ENCODE measurements around the gene UBE2L6. TPM values are rescaled to one million over a fixed set of nuclear protein-coding genes. Genes with fewer than 3 reads are reported as not detected.

Gene UBE2L6
- total RNA-seq, 4 donors from 2014 or later = 11.0 to 46.4 (median 22.0) TPM

DNA sequence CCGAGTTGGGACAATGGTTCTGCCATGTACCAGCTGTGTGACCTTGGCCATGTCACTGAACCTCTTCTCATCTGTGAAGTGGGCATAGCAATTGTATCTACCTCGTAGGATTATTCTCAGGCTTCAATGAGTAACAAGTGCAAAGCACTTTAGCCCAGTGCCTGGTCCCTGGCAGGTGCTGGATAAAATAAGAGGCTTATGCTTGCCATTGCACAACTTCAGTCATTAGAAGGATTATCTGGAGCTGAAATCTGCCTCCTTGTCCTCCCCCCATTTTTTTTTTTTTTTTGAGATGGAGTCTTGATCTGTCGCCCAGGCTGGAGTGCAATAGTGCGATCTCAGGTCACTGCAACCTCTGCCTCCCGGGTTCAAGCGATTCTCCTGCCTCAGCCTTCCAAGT, 22.9 kb downstream of the UBE2L6 start:
- H3K4me3 ChIP-seq = no peak overlapping the region
- intact Hi-C loops (cut with DNase I) = no loop called here
- peaks cover 0 to 15% (median 0%) of the 10 kb centered on the region in 3 donors for H3K4me1 ChIP-seq
- H3K27me3 ChIP-seq = no peaks in the 10 kb centered on the region
- DNase-seq = no peak
- no peak overlapping the region for H3K27ac ChIP-seq
- no peak for TF ChIP-seq POLR2A (IDR thresholded peaks at IDR 0.05)
- TF ChIP-seq, protein P1, sequence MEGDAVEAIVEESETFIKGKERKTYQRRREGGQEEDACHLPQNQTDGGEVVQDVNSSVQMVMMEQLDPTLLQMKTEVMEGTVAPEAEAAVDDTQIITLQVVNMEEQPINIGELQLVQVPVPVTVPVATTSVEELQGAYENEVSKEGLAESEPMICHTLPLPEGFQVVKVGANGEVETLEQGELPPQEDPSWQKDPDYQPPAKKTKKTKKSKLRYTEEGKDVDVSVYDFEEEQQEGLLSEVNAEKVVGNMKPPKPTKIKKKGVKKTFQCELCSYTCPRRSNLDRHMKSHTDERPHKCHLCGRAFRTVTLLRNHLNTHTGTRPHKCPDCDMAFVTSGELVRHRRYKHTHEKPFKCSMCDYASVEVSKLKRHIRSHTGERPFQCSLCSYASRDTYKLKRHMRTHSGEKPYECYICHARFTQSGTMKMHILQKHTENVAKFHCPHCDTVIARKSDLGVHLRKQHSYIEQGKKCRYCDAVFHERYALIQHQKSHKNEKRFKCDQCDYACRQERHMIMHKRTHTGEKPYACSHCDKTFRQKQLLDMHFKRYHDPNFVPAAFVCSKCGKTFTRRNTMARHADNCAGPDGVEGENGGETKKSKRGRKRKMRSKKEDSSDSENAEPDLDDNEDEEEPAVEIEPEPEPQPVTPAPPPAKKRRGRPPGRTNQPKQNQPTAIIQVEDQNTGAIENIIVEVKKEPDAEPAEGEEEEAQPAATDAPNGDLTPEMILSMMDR (IDR thresholded peaks at IDR 0.05) = no peak
- 79 to 92% methylated on average over 6 of the region's 6 CpGs for WGBS, 2 donors
- H3K9me3 ChIP-seq = no peaks in the 10 kb centered on the region
- peaks cover 0 to 34% (median 5%) of the 10 kb centered on the region in 3 donors for H3K36me3 ChIP-seq

DNA sequence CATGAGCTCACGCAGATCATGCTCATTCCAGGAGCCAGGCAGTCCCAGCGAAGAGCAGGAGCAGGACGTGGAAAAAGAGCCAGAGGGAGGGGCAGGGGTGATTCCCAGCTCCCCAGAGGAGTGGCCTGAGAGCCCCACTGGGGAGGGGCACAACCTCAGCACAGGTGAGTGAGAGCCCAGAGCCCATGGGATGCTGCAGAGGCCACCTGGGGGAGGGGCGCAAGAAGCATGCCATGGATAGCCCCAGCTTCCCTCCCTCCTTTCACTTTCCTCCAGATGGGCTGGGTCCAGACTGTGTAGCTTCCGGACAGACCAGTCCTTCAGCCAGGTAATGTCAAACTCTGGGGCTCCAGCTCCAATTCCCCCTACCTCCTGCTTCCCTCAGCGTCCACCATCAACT, 23.9 kb downstream of the UBE2L6 start:
- 35 to 70% methylated on average over 2 to 3 of the region's 6 CpGs for WGBS, 2 donors
- no peak for DNase-seq
- peaks cover 0 to 15% (median 0%) of the 10 kb centered on the region in 3 donors for H3K4me1 ChIP-seq
- intact Hi-C loops (cut with DNase I) = no loop called here
- no peak overlapping the region for H3K4me3 ChIP-seq
- H3K27me3 ChIP-seq = no peaks in the 10 kb centered on the region
- H3K36me3 ChIP-seq = peaks cover 0 to 27% (median 0%) of the 10 kb centered on the region in 3 donors
- H3K27ac ChIP-seq = no peak overlapping the region
- H3K9me3 ChIP-seq = no peaks in the 10 kb centered on the region
- no peak for TF ChIP-seq POLR2A (IDR thresholded peaks at IDR 0.05)

DNA sequence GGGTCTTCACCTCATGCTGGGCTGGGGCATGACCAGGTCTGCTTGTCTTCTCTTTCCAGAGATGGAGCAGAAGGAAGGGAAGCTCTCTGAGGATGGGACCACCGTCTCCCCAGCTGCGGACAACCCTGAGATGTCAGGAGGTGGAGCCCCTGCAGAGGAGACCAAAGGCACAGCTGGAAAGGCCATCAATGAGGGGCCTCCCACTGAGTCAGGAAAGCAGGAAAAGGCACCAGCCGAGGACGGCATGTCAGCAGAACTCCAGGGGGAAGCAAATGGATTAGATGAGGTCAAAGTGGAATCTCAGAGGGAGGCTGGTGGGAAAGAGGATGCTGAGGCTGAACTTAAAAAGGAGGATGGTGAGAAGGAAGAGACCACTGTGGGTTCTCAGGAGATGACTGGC, 24.9 kb downstream of the UBE2L6 start:
- WGBS, 2 donors = 71 to 83% methylated on average over 4 of the region's 4 CpGs
- DNase-seq = no peak
- H3K4me1 ChIP-seq = peaks cover 0 to 13% (median 0%) of the 10 kb centered on the region in 3 donors
- no peaks in the 10 kb centered on the region for H3K27me3 ChIP-seq
- no peaks in the 10 kb centered on the region for H3K9me3 ChIP-seq
- TF ChIP-seq POLR2A (IDR thresholded peaks at IDR 0.05) = no peak
- TF ChIP-seq, protein P1 (IDR thresholded peaks at IDR 0.05) = no peak
- intact Hi-C loops (cut with DNase I) = no loop called here
- no peak overlapping the region for H3K4me3 ChIP-seq
- H3K36me3 ChIP-seq = peaks cover 0 to 17% (median 0%) of the 10 kb centered on the region in 3 donors
- no peak overlapping the region for H3K27ac ChIP-seq

DNA sequence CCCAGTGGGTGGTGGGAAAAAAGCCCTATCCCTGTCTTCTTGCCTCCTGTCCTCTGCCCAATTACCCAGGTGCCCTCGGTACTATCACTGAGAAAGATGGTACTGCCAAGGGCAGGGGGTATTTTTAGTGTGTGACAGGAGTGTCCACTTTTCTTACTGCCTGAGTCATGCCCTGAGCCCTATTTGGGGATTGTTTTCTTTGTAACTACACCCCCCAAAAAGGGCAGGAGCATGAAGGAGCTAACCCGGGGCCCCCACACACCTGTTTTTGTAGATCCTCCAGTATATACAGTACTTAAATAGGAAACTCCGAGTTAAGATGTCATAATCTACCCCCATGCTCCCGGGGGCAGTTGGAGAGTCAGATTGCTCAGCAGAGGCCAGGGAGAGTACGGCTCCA, 26.3 kb downstream of the UBE2L6 start:
- no peak for DNase-seq
- Histone ChIP-seq H3K36me3 (peaks cover 0 to 4% (median 0%) of the 10 kb centered on the region in 3 donors), H3K27me3 (no peaks in the 10 kb centered on the region), H3K4me1 (peaks cover 0 to 9% (median 0%) of the 10 kb centered on the region in 3 donors), H3K9me3 (no peaks in the 10 kb centered on the region), H3K27ac (no peak overlapping the region), H3K4me3 (no peak overlapping the region)
- TF ChIP-seq, protein P1 (IDR thresholded peaks at IDR 0.05) = no peak
- TF ChIP-seq POLR2A (IDR thresholded peaks at IDR 0.05) = no peak
- intact Hi-C loops (cut with DNase I) = no loop called here
- WGBS, 2 donors = 83 to 90% methylated on average over 4 to 5 of the region's 5 CpGs

DNA sequence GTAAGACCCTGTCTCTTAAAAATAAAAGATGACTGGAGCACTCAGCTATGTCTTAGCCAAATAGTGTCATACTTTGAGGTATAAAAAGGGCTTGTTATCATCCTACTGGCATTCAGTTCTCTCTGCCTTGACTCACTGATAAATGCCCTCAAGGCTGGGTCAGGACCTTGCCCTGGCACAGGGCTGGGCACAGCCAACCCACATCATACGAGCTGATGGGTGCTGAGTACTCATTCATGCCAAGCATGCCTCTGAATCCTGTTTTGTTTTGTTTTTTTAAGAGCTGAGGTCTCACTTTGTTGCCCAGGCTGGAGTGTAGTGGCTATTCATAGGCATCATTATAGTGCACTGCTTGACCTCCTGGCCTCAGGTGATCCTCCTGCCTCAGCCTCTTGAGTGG, 28.1 kb downstream of the UBE2L6 start:
- intact Hi-C loops (cut with DNase I) = no loop called here
- WGBS, 2 donors = 33 to 90% methylated on average over 1 of the region's 1 CpG
- H3K4me1 ChIP-seq = peaks cover 0 to 9% (median 0%) of the 10 kb centered on the region in 3 donors

More for the DNA sequence above, 28.1 kb downstream of the UBE2L6 start:
- no peak overlapping the region for H3K27ac ChIP-seq
- no peak for TF ChIP-seq POLR2A (IDR thresholded peaks at IDR 0.05)
- TF ChIP-seq, protein P1 (IDR thresholded peaks at IDR 0.05) = no peak
- H3K9me3 ChIP-seq = no peaks in the 10 kb centered on the region
- no peak overlapping the region for H3K4me3 ChIP-seq
- peaks cover 0 to 4% (median 0%) of the 10 kb centered on the region in 3 donors for H3K36me3 ChIP-seq
- no peaks in the 10 kb centered on the region for H3K27me3 ChIP-seq
- no peak for DNase-seq

All from esophagus squamous epithelium (tissue), 5 donors.